ENCODE results near the gene ANP32B. TPM values are rescaled to one million over a fixed set of nuclear protein-coding genes. Genes with fewer than 3 reads are reported as not detected.
"Not testable (repeated sequence)": the region's sequence is repeated elsewhere in the genome, so short reads cannot be mapped to it uniquely, and the experiment has no call there.

The ANP32B gene
- total RNA-seq, 1 donor from 2014 or later: 98.5 TPM

GRCh38 chr9:97943308-97943855 is 39.8 kb upstream of the ANP32B start:
- DNase-seq (ENCODE audit: low read depth) (no peak), FAIRE-seq (no peak)
- H3K36me3 Mint-ChIP-seq (ENCODE audit: low read depth, unreplicated experiment): no peaks in the 10 kb centered on the region
- H3K4me1 Mint-ChIP-seq (ENCODE audit: low read depth, unreplicated experiment): no peaks in the 10 kb centered on the region
- TF ChIP-seq EZH2 (IDR thresholded peaks at IDR 0.05; ENCODE audit: insufficient read depth, low read length) (no peak), CTCF (IDR thresholded peaks at IDR 0.05; ENCODE audit: insufficient read depth, low read depth, low read length) (no peak)
- H3K36me3 ChIP-seq (ENCODE audit: insufficient read depth, low read length): no peaks in the 10 kb centered on the region
- H3K4me3 Mint-ChIP-seq (ENCODE audit: unreplicated experiment): no peak overlapping the region
- H3K27me3 Mint-ChIP-seq (ENCODE audit: low read depth, unreplicated experiment): peaks cover 54% of the 10 kb centered on the region
- H3K9me3 Mint-ChIP-seq (ENCODE audit: unreplicated experiment): peaks cover 15% of the 10 kb centered on the region
- H3K79me2 ChIP-seq (ENCODE audit: insufficient read depth, low read length): no peaks in the 10 kb centered on the region
- H2AFZ ChIP-seq (ENCODE audit: low read depth, low read length): no peak overlapping the region
- no peak overlapping the region for H3K4me2 ChIP-seq (ENCODE audit: low read length)
- no peaks in the 10 kb centered on the region for H3K9me3 ChIP-seq (ENCODE audit: insufficient read depth, low read depth, low read length)
- no peaks in the 10 kb centered on the region for H3K4me1 ChIP-seq (ENCODE audit: insufficient read depth, low read length)
- H3K27ac ChIP-seq (ENCODE audit: low read depth, low read length): no peak overlapping the region
- H3K27me3 ChIP-seq (ENCODE audit: insufficient read depth, low read length): peaks cover 52% of the 10 kb centered on the region
- H4K20me1 ChIP-seq (ENCODE audit: insufficient read depth, low read length): no peaks in the 10 kb centered on the region
- no peak overlapping the region for H3K4me3 ChIP-seq (ENCODE audit: insufficient read depth, low read depth, low read length)
- H3K27ac Mint-ChIP-seq (ENCODE audit: unreplicated experiment): no peak overlapping the region
- H3K9ac ChIP-seq (ENCODE audit: low read length): no peak overlapping the region

GRCh38 chr9:97944612-97945011 is 38.5 kb upstream of the ANP32B start:
- no peak overlapping the region for H3K4me3 ChIP-seq (ENCODE audit: insufficient read depth, low read depth, low read length)
- Mint-ChIP-seq H3K4me1 (ENCODE audit: low read depth, unreplicated experiment) (no peaks in the 10 kb centered on the region), H3K4me3 (ENCODE audit: unreplicated experiment) (no peak overlapping the region), H3K27me3 (ENCODE audit: low read depth, unreplicated experiment) (peaks cover 66% of the 10 kb centered on the region), H3K27ac (ENCODE audit: unreplicated experiment) (no peak overlapping the region), H3K9me3 (ENCODE audit: unreplicated experiment) (peaks cover 19% of the 10 kb centered on the region), H3K36me3 (ENCODE audit: low read depth, unreplicated experiment) (no peaks in the 10 kb centered on the region)
- H4K20me1 ChIP-seq (ENCODE audit: insufficient read depth, low read length): no peaks in the 10 kb centered on the region
- no peak overlapping the region for H3K9ac ChIP-seq (ENCODE audit: low read length)
- H3K27ac ChIP-seq (ENCODE audit: low read depth, low read length): no peak overlapping the region
- DNase-seq (ENCODE audit: low read depth) (no peak), FAIRE-seq (no peak)
- no peak for TF ChIP-seq CTCF (IDR thresholded peaks at IDR 0.05; ENCODE audit: insufficient read depth, low read depth, low read length)
- H3K4me1 ChIP-seq (ENCODE audit: insufficient read depth, low read length): no peaks in the 10 kb centered on the region
- H3K36me3 ChIP-seq (ENCODE audit: insufficient read depth, low read length): no peaks in the 10 kb centered on the region
- H3K9me3 ChIP-seq (ENCODE audit: insufficient read depth, low read depth, low read length): no peaks in the 10 kb centered on the region
- no peak overlapping the region for H2AFZ ChIP-seq (ENCODE audit: low read depth, low read length)
- no peaks in the 10 kb centered on the region for H3K79me2 ChIP-seq (ENCODE audit: insufficient read depth, low read length)
- H3K4me2 ChIP-seq (ENCODE audit: low read length): no peak overlapping the region
- peaks cover 46% of the 10 kb centered on the region for H3K27me3 ChIP-seq (ENCODE audit: insufficient read depth, low read length)

- not testable (repeated sequence) for H3K9me3 ChIP-seq (ENCODE audit: insufficient read depth, low read depth, low read length); H2AFZ ChIP-seq (ENCODE audit: low read depth, low read length); H3K36me3 ChIP-seq (ENCODE audit: insufficient read depth, low read length); H3K9ac ChIP-seq (ENCODE audit: low read length); H3K4me1 ChIP-seq (ENCODE audit: insufficient read depth, low read length); H3K4me1 Mint-ChIP-seq (ENCODE audit: low read depth, unreplicated experiment); H3K27ac ChIP-seq (ENCODE audit: low read depth, low read length); H4K20me1 ChIP-seq (ENCODE audit: insufficient read depth, low read length); H3K4me2 ChIP-seq (ENCODE audit: low read length); H3K27ac Mint-ChIP-seq (ENCODE audit: unreplicated experiment); DNase-seq (ENCODE audit: low read depth); H3K4me3 ChIP-seq (ENCODE audit: insufficient read depth, low read depth, low read length); H3K36me3 Mint-ChIP-seq (ENCODE audit: low read depth, unreplicated experiment); H3K79me2 ChIP-seq (ENCODE audit: insufficient read depth, low read length); H3K4me3 Mint-ChIP-seq (ENCODE audit: unreplicated experiment); FAIRE-seq
- H3K27me3 Mint-ChIP-seq (ENCODE audit: low read depth, unreplicated experiment): peaks cover 70% of the 10 kb centered on the region
- peaks cover 40% of the 10 kb centered on the region for H3K27me3 ChIP-seq (ENCODE audit: insufficient read depth, low read length)
- H3K9me3 Mint-ChIP-seq (ENCODE audit: unreplicated experiment): peaks cover 22% of the 10 kb centered on the region
These were observed 37.7 kb upstream of the ANP32B start for GRCh38 chr9:97945470-97945869.

GRCh38 chr9:97947094-97947493 is 36.0 kb upstream of the ANP32B start:
- H3K27me3 ChIP-seq (ENCODE audit: insufficient read depth, low read length): peaks cover 25% of the 10 kb centered on the region
- H3K27ac Mint-ChIP-seq (ENCODE audit: unreplicated experiment); DNase-seq (ENCODE audit: low read depth); H3K4me1 Mint-ChIP-seq (ENCODE audit: low read depth, unreplicated experiment); H3K4me3 Mint-ChIP-seq (ENCODE audit: unreplicated experiment); H3K4me1 ChIP-seq (ENCODE audit: insufficient read depth, low read length); H3K4me2 ChIP-seq (ENCODE audit: low read length); H2AFZ ChIP-seq (ENCODE audit: low read depth, low read length); H3K4me3 ChIP-seq (ENCODE audit: insufficient read depth, low read depth, low read length); H3K36me3 ChIP-seq (ENCODE audit: insufficient read depth, low read length); H3K36me3 Mint-ChIP-seq (ENCODE audit: low read depth, unreplicated experiment); H3K9ac ChIP-seq (ENCODE audit: low read length); H4K20me1 ChIP-seq (ENCODE audit: insufficient read depth, low read length); H3K9me3 ChIP-seq (ENCODE audit: insufficient read depth, low read depth, low read length); H3K27ac ChIP-seq (ENCODE audit: low read depth, low read length); FAIRE-seq; H3K79me2 ChIP-seq (ENCODE audit: insufficient read depth, low read length): not testable (repeated sequence)
- H3K27me3 Mint-ChIP-seq (ENCODE audit: low read depth, unreplicated experiment): peaks cover 58% of the 10 kb centered on the region
- H3K9me3 Mint-ChIP-seq (ENCODE audit: unreplicated experiment): peaks cover 27% of the 10 kb centered on the region

GRCh38 chr9:97950873-97951272 is 32.3 kb upstream of the ANP32B start:
- H3K4me3 ChIP-seq (ENCODE audit: insufficient read depth, low read depth, low read length); H3K9me3 ChIP-seq (ENCODE audit: insufficient read depth, low read depth, low read length); DNase-seq (ENCODE audit: low read depth); H3K27ac ChIP-seq (ENCODE audit: low read depth, low read length); H3K4me2 ChIP-seq (ENCODE audit: low read length); H3K36me3 ChIP-seq (ENCODE audit: insufficient read depth, low read length); H3K36me3 Mint-ChIP-seq (ENCODE audit: low read depth, unreplicated experiment); H2AFZ ChIP-seq (ENCODE audit: low read depth, low read length); FAIRE-seq; H3K9ac ChIP-seq (ENCODE audit: low read length); H3K4me3 Mint-ChIP-seq (ENCODE audit: unreplicated experiment); H3K79me2 ChIP-seq (ENCODE audit: insufficient read depth, low read length); H3K4me1 ChIP-seq (ENCODE audit: insufficient read depth, low read length); H3K27ac Mint-ChIP-seq (ENCODE audit: unreplicated experiment); H4K20me1 ChIP-seq (ENCODE audit: insufficient read depth, low read length); H3K4me1 Mint-ChIP-seq (ENCODE audit: low read depth, unreplicated experiment): not testable (repeated sequence)
- Mint-ChIP-seq H3K9me3 (ENCODE audit: unreplicated experiment) (peaks cover 27% of the 10 kb centered on the region), H3K27me3 (ENCODE audit: low read depth, unreplicated experiment) (peaks cover 50% of the 10 kb centered on the region)
- H3K27me3 ChIP-seq (ENCODE audit: insufficient read depth, low read length): peaks cover 12% of the 10 kb centered on the region

Measured in astrocyte (in vitro differentiated cells and primary cell).